ENCODE measurements around the gene FBXL17. TPM values are rescaled to one million over a fixed set of nuclear protein-coding genes. Genes with fewer than 3 reads are reported as not detected.

Gene FBXL17
- total and polyA plus RNA-seq, 9 of the 15 experiments (the other 6 are each of a cell fraction or from before 2014, with no cell fraction given): 0.32 to 5.4 (median 1.8) TPM

DNA sequence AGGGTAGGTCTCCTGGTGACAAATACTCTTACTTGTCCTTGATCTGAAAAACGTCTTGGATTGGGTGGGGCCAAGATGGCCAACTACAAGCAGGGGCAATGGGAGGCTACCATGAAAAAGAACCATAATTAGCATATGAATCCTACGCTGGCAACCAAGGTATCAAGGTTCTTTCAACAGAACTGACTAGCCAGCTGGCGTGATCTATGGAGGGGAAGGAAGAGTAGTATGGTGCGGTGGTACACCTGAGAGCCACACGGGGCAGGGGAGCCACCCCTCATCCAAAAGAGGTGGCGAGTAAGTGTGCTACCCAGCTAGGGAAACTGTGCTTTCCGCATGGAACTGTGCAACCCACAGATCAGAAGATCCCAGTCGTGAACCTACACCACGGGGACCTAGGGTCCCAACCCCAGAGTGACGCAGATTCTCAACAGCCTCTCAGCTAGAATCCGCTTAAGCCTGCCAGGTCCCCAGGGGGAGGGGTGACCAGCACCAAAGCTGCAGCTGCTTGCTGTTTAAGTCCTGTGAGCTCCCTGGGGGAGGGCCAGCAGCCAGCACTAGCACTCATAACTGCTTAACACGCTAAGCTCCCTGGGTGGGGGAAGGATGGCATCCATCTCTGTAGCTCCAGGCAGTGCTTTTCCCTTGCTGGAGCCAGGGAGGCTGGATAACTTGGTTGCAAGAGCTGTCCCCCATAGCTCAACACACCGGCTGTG lies 334.8 kb downstream of the FBXL17 start (continued):
- TF ChIP-seq GMEB1 (CRISPR knock-in tag; IDR thresholded peaks at IDR 0.05) (no peak), POLR2H (tag; IDR thresholded peaks at IDR 0.05; ENCODE audit: low read depth) (no peak)

DNA sequence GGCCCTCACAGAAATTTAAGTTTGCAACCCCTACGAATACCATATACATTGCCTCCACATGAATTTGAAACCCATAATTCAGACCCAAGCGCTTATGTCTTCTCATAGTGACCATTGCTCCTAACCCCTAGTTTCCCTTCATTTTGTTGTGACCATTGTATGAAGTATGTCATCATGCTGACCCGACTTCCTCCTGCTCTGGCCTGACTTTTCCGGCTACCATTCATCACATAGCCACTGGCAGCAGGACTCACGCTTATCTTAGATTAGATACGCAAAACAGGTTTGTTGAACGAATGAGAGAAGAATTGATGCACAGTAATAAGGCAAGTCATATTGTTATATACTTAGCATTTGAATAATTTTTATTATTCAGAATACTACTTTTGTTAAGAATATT lies 345.4 kb downstream of the FBXL17 start:
- Histone ChIP-seq H3K27me3 (ENCODE audit: control insufficient read depth in 2 of 2, insufficient read depth in 2 of 2, low read length in 2 of 2) (no peaks in the 10 kb centered on the region), H3K9ac (ENCODE audit: insufficient read depth in 1 of 2, low read depth in 2 of 2, low read length in 2 of 2) (no peak overlapping the region), H2AFZ (ENCODE audit: low read depth, low read length) (no peak overlapping the region), H3K27ac (ENCODE audit: extremely low read depth, low read depth, low read length) (no peak overlapping the region), H4K20me1 (replicated peaks; ENCODE audit: control insufficient read depth, insufficient read depth, low read length) (no peaks in the 10 kb centered on the region), H3K4me1 (replicated peaks in 1 of 2; ENCODE audit: control insufficient read depth in 2 of 2, insufficient read depth in 2 of 2, low read length in 2 of 2) (no peaks in the 10 kb centered on the region), H3K36me3 (ENCODE audit: control insufficient read depth, insufficient read depth, low read length) (no peaks in the 10 kb centered on the region), H3K4me2 (ENCODE audit: insufficient read depth, low read length) (no peak overlapping the region), H3K9me3 (replicated peaks; ENCODE audit: control insufficient read depth, insufficient read depth, low read depth, low read length) (0 out of 2 replicates have a peak, but pooled peaks cover 4% of the 10 kb centered on the region), H3K4me3 (no peak overlapping the region), H3K9me1 (ENCODE audit: control insufficient read depth, insufficient read depth, low read length) (no peaks in the 10 kb centered on the region), H3K79me2 (ENCODE audit: control insufficient read depth, insufficient read depth, low read length) (no peaks in the 10 kb centered on the region)
- ChIA-PET CTCF (ENCODE audit: low intra/inter-chr PET ratio) (no interaction called here), POLR2A (no interaction called here)
- in situ Hi-C loops (cut with MboI) (no loop called here), intact Hi-C loops (cut with micrococcal nuclease) (no loop called here)
- WGBS (ENCODE audit: insufficient coverage, low coverage, missing lambda C conversion rate): 4% methylated on average over 7 of the region's 7 CpGs
- BruUV-seq (replicated peaks): no TSS peak
- no peak for DNase-seq (ENCODE audit: extremely low read depth in 1 of 4, low spot score in 3 of 4)
- no peak for FAIRE-seq
- TF ChIP-seq ZNF41 (CRISPR knock-in tag; conservative IDR thresholded peaks at IDR 0.05): no peak
- 0 out of 2 replicates have a peak, but pooled peaks have one; percentile 44 for TF ChIP-seq GABPA (tag; conservative IDR thresholded peaks at IDR 0.05; ENCODE audit: low read depth)
- no peak for TF ChIP-seq CEBPB (tag; IDR thresholded peaks at IDR 0.05)
- peak; percentile 13 for TF ChIP-seq MEIS2 (IDR thresholded peaks at IDR 0.05; ENCODE audit: partially characterized antibody)
- ATAC-seq: no peak

Measured in K562 (cell line).